Thyroid gland (tissue), 4 donors: ENCODE results near the gene MORC2. TPM values are rescaled to one million over a fixed set of nuclear protein-coding genes. Genes with fewer than 3 reads are reported as not detected.

Source experiments
- DNase-seq, 2 donors: peaks; one replicate each; pipeline ENCODE4 v3.0.0-alpha.2; 2019
- H3K27ac ChIP-seq, 3 donors: fragments of 200-600 bp; sonication (generic); 1 replicate in 2 of 3; 2 replicates in 1 of 3; pipeline ENCODE4 v1.5.1; 2016 to 2019; ENCODE audit warnings: mild to moderate bottlenecking in 1 of 3, moderate library complexity in 1 of 3
- H3K27me3 ChIP-seq: fragments of 200-600 bp; sonication (generic); one replicate; pipeline ENCODE4 v1.5.1; 2019
- H3K36me3 ChIP-seq, 2 donors: fragments of 200-600 bp; sonication (generic); one replicate each; pipeline ENCODE4 v1.5.1; 2016 to 2019
- H3K4me1 ChIP-seq, 2 donors: fragments of 200-600 bp; sonication (generic); one replicate each; pipeline ENCODE4 v1.5.1; 2017 to 2019
- H3K4me3 ChIP-seq, 3 donors: fragments of 200-600 bp; sonication (generic); replicated peaks in 1 of 3; 1 replicate in 2 of 3; 2 replicates in 1 of 3; pipeline ENCODE4 v1.5.1; 2016; ENCODE audit warnings: mild to moderate bottlenecking in 1 of 3
- H3K9me3 ChIP-seq: fragments of 200-600 bp; sonication (generic); one replicate; pipeline ENCODE4 v1.5.1; 2017
- CTCF ChIP-seq, 6 experiments: fragments of 200-600 bp in 3 of 6; fragments of 450-650 bp in 3 of 6; sonication (generic) in 3 of 6; IDR thresholded peaks; one replicate each; pipeline ENCODE4 v1.5.1; 2016 to 2019; ENCODE audit warnings: antibody characterized with exemption in 6 of 6, mild to moderate bottlenecking in 2 of 6, inconsistent platforms in 1 of 6, moderate library complexity in 1 of 6
- POLR2A ChIP-seq, 2 donors: fragments of 450-650 bp; IDR thresholded peaks; one replicate each; pipeline ENCODE4 v1.6.1; 2017; ENCODE audit warnings: antibody characterized with exemption in 2 of 2, mild to moderate bottlenecking in 2 of 2, moderate library complexity in 1 of 2
- WGBS, 2 donors: methylation state at CpG; one replicate each; pipeline ENCODE4 v1.1.5; 2017; 5-methylcytosine and 5-hydroxymethylcytosine counted together
- intact Hi-C: fragments of 100-400 bp; cut with DNase I; formaldehyde crosslinking; loops from one replicate; pipeline ENCODE4 v1.15.1; 2023
- total RNA-seq, 4 donors: library from RNA; depleted of rRNA; stranded (reverse); fragments of >200 nt; gene quantifications; one replicate each; pipeline ENCODE4 v1.2.3, GENCODE V29; 2016

Gene MORC2
- 10 to 100 TPM; 14.9 to 32.8 (median 24.6) TPM for total RNA-seq

GRCh38 chr22:30968015-30968923 lies at the start of gene MORC2:
Gene MORC2 (minus strand): TSS chr22:30968774. CDS start chr22:30967889, 885 bp downstream.
- peak; percentile 57 to 69 for DNase-seq
- peaks cover 46% of the 10 kb centered on the region in 2 donors for H3K4me1 ChIP-seq
- H3K36me3 ChIP-seq: peaks cover 14 to 23% of the 10 kb centered on the region in 2 donors
- no peaks in the 10 kb centered on the region for H3K27me3 ChIP-seq
- intact Hi-C loops: loop anchor here (5.0 kb wide), 1 partner anchor 119 kb away; no protein-coding TSS in a partner anchor
- H3K4me3 ChIP-seq: peak within 1 kb of the TSS; percentile 38 to 92 (median 88)
- peak in 2 of 6 experiments; percentile 2 to 4 for TF ChIP-seq CTCF (IDR thresholded peaks at IDR 0.05)
- no peak for TF ChIP-seq POLR2A (IDR thresholded peaks at IDR 0.05)
- H3K27ac ChIP-seq: peak within 1 kb of the TSS; percentile 83 to 93 (median 92)
- no peaks in the 10 kb centered on the region for H3K9me3 ChIP-seq
- 17 to 38% methylated on average over 19 to 49 of the region's 53 CpGs for WGBS, 2 donors

GRCh38 chr22:31005535-31005934 lies 37.0 kb upstream of the MORC2 start:
- DNase-seq: no peak
- Histone ChIP-seq H3K27me3 (no peaks in the 10 kb centered on the region), H3K27ac (no peak overlapping the region), H3K36me3 (no peaks in the 10 kb centered on the region), H3K9me3 (no peaks in the 10 kb centered on the region), H3K4me3 (no peak overlapping the region), H3K4me1 (no peaks in the 10 kb centered on the region)
- intact Hi-C loops: no loop called here
- TF ChIP-seq POLR2A (IDR thresholded peaks at IDR 0.05) (no peak), CTCF (IDR thresholded peaks at IDR 0.05) (no peak)

GRCh38 chr22:31001124-31001770 lies 32.7 kb upstream of the MORC2 start:
- WGBS, 2 donors: 78 to 88% methylated on average over 6 of the region's 6 CpGs
- no peak for TF ChIP-seq CTCF (IDR thresholded peaks at IDR 0.05)
- TF ChIP-seq POLR2A (IDR thresholded peaks at IDR 0.05): no peak
- Histone ChIP-seq H3K36me3 (no peaks in the 10 kb centered on the region), H3K4me1 (no peaks in the 10 kb centered on the region), H3K27ac (no peak overlapping the region), H3K9me3 (no peaks in the 10 kb centered on the region), H3K4me3 (no peak overlapping the region), H3K27me3 (no peaks in the 10 kb centered on the region)
- DNase-seq: no peak
- intact Hi-C loops: no loop called here

GRCh38 chr22:30998329-30998728 lies 29.8 kb upstream of the MORC2 start:
- TF ChIP-seq POLR2A (IDR thresholded peaks at IDR 0.05) (no peak), CTCF (IDR thresholded peaks at IDR 0.05) (no peak)
- Histone ChIP-seq H3K36me3 (no peaks in the 10 kb centered on the region), H3K27ac (no peak overlapping the region), H3K27me3 (no peaks in the 10 kb centered on the region), H3K4me1 (no peaks in the 10 kb centered on the region), H3K9me3 (no peaks in the 10 kb centered on the region), H3K4me3 (no peak overlapping the region)
- WGBS, 2 donors: 71 to 75% methylated on average over 4 of the region's 4 CpGs
- no peak for DNase-seq
- intact Hi-C loops: no loop called here

- H3K4me3 ChIP-seq: no peak overlapping the region
- no peaks in the 10 kb centered on the region for H3K27me3 ChIP-seq
- no peaks in the 10 kb centered on the region for H3K36me3 ChIP-seq
- H3K4me1 ChIP-seq: no peaks in the 10 kb centered on the region
- 74 to 81% methylated on average over 2 of the region's 2 CpGs for WGBS, 2 donors
- no peak for DNase-seq
- intact Hi-C loops: no loop called here
- TF ChIP-seq CTCF (IDR thresholded peaks at IDR 0.05) (no peak), POLR2A (IDR thresholded peaks at IDR 0.05) (no peak)
- no peak overlapping the region for H3K27ac ChIP-seq
- no peaks in the 10 kb centered on the region for H3K9me3 ChIP-seq
Measured at GRCh38 chr22:30996462-30996861, 27.9 kb upstream of the MORC2 start.
